T-helper 2 cell treated with Interferon-gamma antibody and Interleukin-4, amounts not matched to agents 100 ng/mL and 5 ng/mL, for 36 hours (primary cell): ENCODE results near the gene TLX2. TPM values are rescaled to one million over a fixed set of nuclear protein-coding genes. Genes with fewer than 3 reads are reported as not detected.

Experiments used
- intact Hi-C: fragments of 100-400 bp; cut with micrococcal nuclease; formaldehyde crosslinking; loops from one replicate; pipeline ENCODE4 v1.15.1; 2023
- total RNA-seq: library from RNA; stranded (reverse); gene quantifications from 2 replicates; pipeline ENCODE4 v1.2.3, GENCODE V29; 2022

Gene TLX2
- total RNA-seq, 1 donor from 2014 or later: 1.1 TPM

DNA sequence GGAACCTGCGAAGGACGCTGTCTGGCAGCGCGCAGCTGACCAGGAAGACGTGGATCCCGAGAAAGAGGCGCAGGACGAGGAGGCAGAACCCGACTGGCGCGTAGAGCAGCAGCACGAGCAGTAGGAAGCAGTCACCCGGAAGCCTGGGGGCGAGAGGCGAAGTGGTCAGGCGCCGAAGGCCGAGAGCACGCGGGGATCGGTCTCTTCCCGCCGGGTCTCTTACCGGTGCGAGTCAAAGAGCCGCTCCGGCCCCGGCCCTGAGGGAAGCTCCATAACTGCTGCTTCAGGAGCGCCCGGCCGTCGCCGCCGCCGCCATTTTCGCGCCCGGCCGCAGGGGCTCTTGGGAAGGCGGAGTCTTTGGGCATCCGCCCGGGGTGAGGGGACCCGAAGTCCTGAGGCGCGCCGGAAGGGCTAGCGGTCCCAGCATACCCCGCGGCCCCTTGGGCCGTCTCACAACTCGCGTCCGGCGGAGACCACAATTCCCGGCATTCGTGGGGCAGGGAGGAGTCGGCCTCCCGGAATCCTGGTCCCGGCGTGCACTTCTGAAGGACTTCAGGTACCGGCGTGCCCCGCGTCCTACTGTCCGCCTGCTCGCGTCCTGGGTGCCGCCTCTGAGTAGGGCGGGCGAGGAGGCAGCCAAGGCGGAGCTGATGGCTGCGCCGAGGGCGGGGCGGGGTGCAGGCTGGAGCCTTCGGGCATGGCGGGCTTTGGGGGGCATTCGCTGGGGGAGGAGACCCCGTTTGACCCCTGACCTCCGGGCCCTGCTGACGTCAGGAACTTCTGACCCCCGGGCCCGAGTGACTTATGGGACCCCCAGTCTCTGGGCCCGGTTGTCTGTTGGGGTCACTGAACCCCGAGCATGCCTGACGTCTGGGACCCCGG, 15.3 kb downstream of the TLX2 start, which contains the start of the genes AUP1 and HTRA2:
TSS of gene AUP1 (minus strand) at position 350 of the 882 bp plus-strand sequence. CDS start at position 273, 77 bp downstream.
TSS of gene HTRA2 (plus strand) at position 577 of the 882 bp plus-strand sequence. CDS start at position 651, 74 bp downstream.
- intact Hi-C loops: loop anchor here (1.0 to 5.0 kb wide), 11 partner anchors 15 to 793 kb away; partner anchors contain the start of genes C2orf81, DOK1, LBX2 and MRPL53

DNA sequence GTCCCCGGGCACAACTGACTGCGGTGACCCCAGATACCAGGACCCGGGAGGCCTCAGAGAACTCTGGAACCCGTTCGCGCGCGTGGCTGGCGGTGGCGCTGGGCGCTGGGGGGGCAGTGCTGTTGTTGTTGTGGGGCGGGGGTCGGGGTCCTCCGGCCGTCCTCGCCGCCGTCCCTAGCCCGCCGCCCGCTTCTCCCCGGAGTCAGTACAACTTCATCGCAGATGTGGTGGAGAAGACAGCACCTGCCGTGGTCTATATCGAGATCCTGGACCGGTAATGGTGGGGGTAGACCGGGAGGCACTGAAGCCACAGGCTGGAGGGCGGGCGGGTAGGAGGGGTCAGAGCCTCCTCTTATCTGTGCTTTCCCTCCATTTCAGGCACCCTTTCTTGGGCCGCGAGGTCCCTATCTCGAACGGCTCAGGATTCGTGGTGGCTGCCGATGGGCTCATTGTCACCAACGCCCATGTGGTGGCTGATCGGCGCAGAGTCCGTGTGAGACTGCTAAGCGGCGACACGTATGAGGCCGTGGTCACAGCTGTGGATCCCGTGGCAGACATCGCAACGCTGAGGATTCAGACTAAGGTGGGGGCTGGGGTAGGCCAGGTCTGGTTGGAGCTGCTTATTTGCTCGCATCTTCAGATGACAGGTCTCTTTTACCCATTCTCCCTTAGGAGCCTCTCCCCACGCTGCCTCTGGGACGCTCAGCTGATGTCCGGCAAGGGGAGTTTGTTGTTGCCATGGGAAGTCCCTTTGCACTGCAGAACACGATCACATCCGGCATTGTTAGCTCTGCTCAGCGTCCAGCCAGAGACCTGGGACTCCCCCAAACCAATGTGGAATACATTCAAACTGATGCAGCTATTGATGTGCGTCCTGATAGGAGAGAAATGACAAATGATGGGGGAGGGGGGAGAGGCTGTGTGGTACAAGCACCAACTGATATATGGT, 16.3 kb downstream of the TLX2 start:
- intact Hi-C loops: loop anchor here (5.0 kb wide), 1 partner anchor 33 kb away; the partner anchor contains the start of gene LBX2

DNA sequence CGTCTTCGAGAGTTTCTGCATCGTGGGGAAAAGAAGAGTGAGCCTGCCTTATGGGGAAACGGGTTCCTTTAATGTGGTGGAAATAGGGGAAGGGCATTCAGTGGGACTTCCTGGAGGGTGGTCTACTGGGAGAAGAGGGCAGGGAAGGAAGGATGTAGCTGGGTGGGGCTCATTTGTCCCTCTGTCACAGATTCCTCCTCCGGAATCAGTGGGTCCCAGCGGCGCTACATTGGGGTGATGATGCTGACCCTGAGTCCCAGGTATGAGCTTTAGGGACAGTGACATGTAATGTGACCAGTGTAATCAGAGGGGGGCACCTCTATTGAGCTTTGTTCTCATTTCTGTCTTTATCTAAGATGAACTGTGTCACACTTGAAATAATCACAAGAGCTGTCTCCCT, 17.4 kb downstream of the TLX2 start:
- intact Hi-C loops: loop anchor here (1.0 to 5.0 kb wide), 2 partner anchors 34 to 281 kb away; partner anchors contain the start of gene LBX2

DNA sequence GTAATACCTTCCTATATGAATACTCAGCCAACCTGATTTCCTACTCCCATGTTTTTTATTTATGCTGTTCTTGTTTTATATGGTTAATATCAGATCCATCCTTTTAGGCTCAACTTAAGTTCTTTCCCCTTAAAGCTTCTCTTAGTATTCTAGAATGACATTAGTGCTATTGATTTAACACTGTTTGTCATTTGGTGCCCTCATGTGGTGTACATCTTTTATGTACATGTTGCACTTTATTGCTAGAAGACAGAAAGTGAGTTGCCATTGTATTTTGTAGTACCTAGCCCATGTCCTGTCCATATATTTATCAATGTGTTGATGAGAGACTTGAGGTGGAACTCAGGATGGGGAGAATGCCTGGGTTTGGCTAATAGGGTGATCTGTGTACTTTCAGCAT, 18.0 kb downstream of the TLX2 start:
- intact Hi-C loops: loop anchor here (1.0 to 5.0 kb wide), 2 partner anchors 35 to 282 kb away; partner anchors contain the start of gene LBX2

DNA sequence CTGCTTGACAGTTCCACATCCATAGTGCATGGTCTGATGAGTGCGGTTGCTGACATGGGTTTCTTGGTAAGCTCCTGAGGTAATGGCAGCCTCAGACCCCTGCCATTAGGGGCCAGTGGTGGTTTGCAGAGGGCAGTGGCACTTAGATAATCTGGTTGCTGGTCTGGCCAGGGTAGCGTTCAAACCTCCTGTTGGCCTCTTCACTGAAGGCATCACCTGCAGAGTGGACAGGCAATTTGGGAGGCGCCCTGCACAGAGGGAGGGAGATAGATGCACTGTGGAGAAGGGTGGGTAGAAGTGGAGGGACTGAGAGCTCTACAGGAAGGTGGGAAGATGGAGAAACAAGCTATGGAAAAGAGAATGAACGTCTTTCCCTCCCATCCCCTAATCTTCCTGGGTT, 19.2 kb downstream of the TLX2 start:
- intact Hi-C loops: loop anchor here (5.0 kb wide), 1 partner anchor 36 kb away; the partner anchor contains the start of gene LBX2

DNA sequence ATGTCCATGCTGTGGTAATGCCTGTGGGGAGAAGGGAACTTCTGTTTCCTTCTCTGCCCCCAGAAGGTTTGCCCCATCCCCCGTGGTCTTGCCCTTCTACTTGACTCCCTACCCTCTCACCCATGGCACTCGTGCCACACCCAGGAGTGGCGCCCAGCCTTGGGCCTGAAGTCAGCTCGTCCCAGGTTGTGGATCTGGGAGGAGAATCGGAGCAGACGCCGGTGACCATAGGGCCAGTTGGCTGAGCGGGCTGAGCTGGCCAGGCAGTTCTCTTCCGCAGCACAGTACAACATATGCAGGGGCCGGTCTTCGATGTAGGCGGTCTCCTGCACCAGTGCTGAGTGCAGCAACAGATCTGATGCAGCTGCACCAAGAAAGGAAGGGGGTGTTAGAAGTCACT, 20.2 kb downstream of the TLX2 start:
- intact Hi-C loops: loop anchor here (5.0 kb wide), 1 partner anchor 37 kb away; the partner anchor contains the start of gene LBX2

DNA sequence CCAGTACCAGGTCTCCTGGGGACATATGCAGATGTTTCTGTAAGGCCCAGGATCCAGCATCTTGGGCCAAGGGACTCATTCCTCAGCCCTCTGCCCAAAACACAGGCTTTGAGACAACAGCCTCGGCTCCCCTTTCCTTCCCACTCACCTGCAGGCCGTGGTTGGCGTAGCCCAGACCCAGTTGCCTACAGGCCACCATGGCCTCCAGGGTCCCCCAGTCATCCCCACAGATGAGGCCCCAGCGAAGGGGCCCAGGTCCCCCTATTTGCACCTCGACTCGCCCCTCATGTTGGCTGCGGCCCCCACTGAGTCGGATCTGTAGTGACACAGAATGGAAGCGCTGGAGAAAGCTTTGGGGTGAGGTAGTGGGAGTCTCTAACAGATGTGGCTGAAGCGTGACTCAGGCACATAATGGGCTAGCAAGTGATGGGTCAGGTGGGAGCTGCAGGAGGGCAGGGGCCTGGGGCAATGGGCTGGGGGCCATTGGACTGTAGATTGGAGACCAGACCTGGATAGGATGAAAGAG, 21.3 kb downstream of the TLX2 start:
- intact Hi-C loops: no loop called here

DNA sequence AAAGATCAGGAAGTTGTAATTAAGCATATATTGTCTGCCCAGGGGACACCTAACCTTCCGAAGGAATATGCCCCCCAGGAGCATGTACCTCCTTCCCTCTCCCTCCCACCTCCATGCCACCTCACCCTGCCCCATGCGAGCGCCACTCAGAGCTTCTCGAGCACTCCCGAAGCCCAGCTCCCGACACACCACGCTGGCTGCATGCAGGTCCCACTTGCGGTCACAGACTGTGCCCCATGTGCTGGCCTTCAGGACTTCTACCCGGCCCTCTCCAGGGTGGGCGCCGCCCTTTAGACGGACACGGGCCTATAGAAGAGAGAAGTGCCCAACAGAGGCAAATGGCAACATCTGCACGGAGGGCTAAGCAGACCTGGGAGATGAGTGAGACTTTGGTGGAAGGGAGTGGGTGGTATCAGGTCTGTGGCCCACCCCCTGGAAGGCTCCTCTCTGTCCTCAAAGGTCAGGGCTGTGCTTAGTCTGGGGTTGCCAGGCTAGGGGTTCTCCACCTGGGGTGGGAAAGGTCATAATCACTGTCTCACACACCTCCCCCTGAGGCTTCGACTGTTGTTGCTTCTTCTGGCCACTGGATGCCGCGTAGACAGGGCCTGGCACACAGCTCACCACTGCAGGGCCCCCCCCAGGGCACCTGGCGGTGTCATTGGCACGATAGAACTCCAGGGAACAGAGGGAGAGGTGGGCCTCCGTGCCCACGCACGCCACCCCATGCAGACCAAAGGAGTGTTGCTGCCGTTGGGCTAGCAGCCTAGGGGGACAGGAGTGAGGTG, 22.1 kb downstream of the TLX2 start:
- intact Hi-C loops: no loop called here

DNA sequence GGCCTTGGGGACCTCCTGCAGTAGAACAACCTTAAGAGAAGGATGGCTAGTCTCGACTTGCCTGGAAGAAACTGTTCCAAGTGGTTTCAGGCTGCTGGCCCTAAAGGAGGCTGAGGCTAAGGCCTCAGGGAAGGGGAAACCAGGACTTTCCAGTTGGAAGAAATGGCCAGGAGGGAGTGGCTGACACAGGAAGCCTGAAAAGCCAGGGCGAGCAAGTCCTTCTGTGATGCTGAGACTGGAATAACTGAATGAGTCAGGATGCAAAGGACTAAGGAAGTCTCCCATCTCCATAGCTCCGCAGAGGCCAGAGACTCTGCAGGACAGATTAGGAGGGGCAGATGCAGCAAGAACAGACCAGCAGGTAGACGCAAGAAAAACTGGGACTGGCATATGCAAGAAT, 22.9 kb downstream of the TLX2 start:
- intact Hi-C loops: no loop called here

DNA sequence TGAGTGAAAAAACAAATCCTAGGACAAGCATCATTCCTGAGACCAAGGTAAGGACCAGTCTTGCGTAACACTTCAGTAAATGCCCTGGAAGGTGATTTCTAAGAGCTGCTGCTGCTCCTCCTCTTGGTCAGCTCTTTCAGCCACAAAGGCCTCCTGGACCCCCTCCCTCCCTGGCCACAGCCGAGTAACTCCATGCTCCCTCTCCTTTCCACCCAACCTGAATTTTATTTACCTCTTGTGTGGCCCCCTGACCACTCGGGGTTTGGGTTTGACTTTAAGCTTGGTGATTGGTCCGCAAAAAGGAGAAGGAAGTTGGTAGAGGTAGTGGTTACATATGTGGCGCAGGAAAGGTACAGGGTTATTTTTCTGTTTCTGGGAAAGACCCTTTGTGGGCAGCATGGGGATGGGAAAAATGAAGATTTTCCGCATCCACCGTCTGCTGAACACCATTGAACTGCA, 24.7 kb downstream of the TLX2 start:
- intact Hi-C loops: no loop called here

DNA sequence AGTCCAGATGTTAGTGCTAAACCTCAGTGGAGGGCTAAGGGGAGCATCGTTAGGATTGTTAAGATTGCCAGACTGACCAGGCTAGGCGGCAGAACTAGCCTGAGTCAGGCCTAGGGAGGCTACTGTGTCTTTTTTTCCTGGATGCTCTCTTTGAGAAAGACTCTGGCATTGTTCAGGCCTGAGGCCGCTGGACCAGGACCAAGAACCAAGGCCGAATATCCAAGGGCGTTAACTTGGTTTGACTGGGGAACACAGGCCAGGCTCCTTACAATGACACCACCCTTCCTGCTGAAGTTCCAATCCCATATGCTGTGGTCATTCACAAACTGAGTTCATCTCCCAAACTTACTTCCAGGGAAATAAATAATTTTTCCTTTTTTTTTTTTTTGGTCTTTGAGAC, 26.0 kb downstream of the TLX2 start:
- intact Hi-C loops: no loop called here

DNA sequence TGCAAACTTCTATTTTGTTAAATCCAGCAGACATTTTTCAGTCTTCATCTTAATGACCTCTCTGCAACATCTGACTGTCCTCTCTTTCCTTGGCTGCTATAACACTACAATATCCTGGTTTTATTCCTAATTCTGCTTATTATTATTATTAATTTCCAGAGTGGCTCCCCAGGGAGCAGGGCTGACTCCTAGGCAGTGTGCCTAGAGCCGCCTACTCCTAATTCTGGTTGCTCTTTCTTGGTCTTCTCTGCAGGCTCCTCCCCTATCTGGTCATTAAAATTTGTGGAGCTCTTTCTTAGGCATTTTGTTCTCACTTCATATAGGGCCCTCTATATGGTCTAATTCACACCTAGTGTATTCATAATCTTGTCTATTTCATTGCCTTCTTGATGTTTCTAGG, 28.7 kb downstream of the TLX2 start:
- intact Hi-C loops: no loop called here

DNA sequence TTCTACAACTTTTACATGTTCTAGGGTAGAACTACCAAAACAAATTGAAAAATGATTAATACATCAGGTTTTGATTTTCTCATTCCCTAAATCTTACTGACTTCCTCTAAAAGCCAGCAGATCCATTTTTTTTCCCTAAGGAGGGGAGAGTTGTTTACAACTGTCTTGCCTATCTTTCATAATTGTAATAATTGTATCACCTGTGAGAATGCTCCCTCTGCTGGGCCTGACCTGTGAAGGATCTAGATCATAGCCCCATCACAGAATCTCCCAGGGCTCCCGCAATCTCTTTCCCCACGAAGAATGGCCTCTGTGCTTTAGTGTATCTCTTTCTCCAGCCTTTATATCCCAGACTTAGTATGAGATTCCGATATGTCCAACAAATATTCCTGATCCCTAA, 30.4 kb downstream of the TLX2 start:
- intact Hi-C loops: no loop called here

DNA sequence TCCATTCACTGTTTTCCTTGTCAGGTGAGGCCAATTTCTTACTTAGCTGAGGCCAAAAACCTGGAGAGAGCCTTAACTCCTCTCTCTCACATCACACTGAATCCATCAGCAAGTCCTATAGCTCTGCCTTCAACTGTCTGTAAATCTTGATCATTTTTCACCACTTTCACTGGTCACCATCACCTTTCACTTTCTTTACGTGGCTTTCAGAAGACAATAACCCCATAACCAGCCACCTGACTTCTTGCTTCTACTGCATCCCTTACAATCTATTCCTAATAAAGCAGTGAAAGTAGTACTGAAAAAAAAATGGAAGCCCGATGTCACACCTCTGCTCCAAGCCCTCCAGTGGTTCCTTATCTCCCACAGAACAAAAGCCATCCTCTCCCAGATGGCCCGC, 31.8 kb downstream of the TLX2 start:
- intact Hi-C loops: no loop called here

DNA sequence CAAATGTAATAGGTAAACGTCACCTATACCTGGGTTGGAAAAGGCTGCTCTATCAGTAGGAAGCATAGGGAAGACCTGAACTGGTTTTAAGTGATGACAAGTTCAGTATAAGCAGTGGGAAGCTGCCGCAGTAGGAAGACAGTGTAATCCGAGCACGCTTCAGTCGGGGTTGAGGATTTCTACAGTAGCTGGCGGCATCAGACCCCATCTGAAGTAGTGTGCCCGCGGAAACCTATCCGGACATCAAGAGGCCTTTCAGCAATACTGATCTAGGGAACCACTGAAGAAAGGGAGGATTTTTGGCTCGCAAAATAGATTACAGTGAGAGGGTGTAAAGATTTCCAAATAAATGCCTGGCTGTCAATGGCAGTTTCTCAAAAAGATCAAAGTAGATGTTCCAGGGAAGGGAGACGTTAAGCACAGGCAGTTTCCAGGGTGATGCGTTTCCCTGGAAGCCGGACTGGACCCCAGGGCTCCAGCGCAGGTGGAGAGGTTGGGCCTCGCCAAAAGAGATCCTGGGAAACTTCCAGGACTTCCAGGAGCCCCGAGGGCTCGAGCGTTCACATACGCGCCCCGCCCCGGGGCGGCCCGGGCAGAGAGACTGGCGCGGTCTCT, 34.1 kb downstream of the TLX2 start:
- intact Hi-C loops: no loop called here

DNA sequence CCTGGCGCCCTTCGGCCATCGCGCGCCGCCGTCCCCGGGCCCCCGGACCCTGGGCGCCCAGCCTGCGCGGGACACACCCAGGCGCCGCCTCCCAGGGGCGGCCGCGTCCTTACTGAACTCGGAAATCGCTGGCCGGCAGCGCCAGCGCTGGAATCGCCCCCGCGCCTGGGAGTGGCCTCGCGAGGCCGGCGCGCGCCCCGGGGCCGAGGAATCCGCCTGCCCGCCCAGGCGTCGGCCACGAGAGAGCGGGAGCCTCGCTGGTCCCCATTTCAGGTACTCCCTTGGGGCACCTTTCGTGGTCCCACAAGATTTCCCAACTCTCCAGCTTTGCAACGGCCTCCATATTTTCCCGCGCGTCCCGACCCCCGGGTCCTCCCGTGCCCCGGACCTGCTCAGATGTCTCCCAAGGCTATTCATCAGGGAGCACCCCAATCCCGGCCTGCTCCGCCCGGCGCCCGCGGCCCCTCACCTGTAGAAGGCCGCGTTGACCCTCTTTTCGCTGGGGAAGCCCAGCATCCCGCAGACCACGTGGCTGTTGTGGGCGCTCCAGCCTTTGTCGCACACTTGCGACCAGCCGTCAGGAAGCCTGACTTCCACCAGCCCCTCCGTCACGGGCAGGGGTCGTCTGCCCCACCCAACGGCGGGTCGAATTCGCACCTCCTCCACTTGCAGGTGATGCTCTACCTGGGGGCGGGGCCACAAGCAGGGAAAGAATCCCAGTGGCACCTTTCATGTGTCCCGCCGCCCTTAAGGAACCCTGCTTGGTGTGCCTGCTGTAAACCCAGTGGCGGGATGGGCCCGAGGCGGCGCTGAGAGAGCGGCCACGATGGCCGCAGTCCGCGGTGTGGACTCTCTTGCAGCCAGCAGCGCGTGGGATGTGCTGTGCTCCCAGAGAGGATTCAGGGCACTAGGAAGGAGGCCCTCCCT, 34.9 kb downstream of the TLX2 start:
- intact Hi-C loops: no loop called here

DNA sequence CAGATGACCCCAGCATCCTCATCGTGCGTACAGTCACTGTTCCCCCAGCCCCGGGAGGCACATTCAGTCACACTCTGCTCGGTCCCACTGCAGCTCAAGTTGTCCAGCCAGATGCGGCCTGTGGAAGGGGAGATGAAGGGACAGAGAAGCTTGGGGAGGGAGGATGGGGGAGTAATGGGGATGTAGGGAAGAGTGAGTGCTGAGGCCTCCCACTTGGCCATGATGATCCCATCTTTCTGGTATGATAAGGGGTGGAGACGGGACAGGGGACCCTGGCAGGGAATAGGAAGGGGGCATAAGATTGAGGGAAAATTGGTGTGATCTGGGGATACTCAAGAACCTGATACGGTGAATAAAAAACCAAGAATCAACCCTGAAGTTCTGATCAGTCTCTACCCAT, 36.0 kb downstream of the TLX2 start:
- intact Hi-C loops: loop anchor here (10.0 kb wide), 1 partner anchor 285 kb away; the partner anchor contains the start of gene HK2

DNA sequence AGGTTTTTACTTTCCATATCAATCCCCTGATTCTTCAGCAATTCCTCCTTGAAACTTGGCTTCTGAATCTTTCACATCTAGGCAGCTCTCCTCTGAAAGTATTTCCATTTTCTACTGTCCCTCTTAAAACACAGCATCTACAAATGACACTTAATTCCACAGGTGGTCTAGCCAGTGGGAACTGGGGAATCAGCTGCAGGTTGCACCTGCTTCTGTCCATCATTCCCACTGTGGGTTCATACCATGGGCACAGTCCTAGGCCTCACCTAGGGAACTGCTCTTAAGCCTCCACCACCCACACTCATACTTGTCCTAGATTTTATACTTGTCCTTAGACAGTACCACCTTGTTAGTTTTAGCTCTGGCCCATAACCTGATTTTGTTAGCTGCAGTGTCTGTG, 37.3 kb downstream of the TLX2 start:
- intact Hi-C loops: loop anchor here (10.0 kb wide), 1 partner anchor 283 kb away; the partner anchor contains the start of gene HK2
